ENCODE results near the gene MUCL1. TPM values are rescaled to one million over a fixed set of nuclear protein-coding genes. Genes with fewer than 3 reads are reported as not detected.
"Not testable (repeated sequence)": the region's sequence is repeated elsewhere in the genome, so short reads cannot be mapped to it uniquely, and the experiment has no call there.

The MUCL1 gene
- total RNA-seq, 4 donors from 2014 or later, result not detected

DNA sequence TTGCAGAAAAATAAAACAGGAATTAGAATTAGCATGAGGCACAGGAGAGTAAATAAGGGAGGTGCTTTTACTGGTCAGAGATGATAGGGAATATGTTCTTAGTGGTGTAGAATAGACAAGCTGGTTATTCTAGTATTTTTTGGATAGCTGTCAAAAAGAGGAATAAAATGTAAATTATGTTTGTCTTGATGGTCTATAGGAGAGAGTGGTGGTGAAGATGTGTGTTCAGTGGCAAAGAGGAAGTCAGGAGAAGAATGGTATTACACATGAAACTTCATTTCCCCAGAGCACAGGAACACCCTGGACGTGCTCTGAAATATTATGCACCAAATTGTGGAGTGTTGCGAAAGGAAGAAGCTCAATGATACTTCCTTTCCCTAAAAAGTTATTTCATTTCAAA is 27.8 kb downstream of the MUCL1 start:
- H3K9me3 ChIP-seq, result peaks cover 0 to 4% (median 0%) of the 10 kb centered on the region in 3 donors
- H3K36me3 ChIP-seq, result no peaks in the 10 kb centered on the region
- ATAC-seq (no peak), DNase-seq (no peak)
- H3K27ac ChIP-seq, result no peak overlapping the region
- no peaks in the 10 kb centered on the region for H3K4me1 ChIP-seq
- no peak overlapping the region for H3K4me3 ChIP-seq
- H3K27me3 ChIP-seq, result no peaks in the 10 kb centered on the region
- in situ Hi-C loops (cut with MboI; ENCODE audit: low sequenced_read_pairs in 4 of 4), result no loop called here
- TF ChIP-seq, protein P1, sequence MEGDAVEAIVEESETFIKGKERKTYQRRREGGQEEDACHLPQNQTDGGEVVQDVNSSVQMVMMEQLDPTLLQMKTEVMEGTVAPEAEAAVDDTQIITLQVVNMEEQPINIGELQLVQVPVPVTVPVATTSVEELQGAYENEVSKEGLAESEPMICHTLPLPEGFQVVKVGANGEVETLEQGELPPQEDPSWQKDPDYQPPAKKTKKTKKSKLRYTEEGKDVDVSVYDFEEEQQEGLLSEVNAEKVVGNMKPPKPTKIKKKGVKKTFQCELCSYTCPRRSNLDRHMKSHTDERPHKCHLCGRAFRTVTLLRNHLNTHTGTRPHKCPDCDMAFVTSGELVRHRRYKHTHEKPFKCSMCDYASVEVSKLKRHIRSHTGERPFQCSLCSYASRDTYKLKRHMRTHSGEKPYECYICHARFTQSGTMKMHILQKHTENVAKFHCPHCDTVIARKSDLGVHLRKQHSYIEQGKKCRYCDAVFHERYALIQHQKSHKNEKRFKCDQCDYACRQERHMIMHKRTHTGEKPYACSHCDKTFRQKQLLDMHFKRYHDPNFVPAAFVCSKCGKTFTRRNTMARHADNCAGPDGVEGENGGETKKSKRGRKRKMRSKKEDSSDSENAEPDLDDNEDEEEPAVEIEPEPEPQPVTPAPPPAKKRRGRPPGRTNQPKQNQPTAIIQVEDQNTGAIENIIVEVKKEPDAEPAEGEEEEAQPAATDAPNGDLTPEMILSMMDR (IDR thresholded peaks at IDR 0.05 in 4 of 5, conservative IDR thresholded peaks at IDR 0.05 in 1 of 5), result no peak
- no peak for TF ChIP-seq POLR2A (IDR thresholded peaks at IDR 0.05)
- intact Hi-C loops (cut with DNase I; ENCODE audit: low total_unique reads), result no loop called here

DNA sequence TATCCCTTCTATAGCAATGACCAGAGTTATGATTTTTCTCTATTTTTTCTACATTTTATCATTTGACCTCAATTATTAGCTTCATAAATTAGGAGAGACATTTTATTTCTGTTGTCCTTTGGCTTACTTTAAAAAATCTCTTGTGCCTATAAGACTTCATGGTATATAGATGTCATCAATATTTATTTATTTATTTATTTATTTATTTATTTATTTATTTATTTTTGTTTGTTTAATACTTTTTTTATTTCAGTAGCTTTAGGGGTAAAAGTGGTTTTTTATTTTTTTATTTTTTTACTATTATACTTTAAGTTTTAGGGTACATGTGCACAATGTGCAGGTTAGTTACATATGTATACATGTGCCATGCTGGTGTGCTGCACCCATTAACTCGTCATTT is 28.3 kb downstream of the MUCL1 start:
- DNase-seq; H3K4me3 ChIP-seq; H3K36me3 ChIP-seq; H3K27me3 ChIP-seq; in situ Hi-C loops (cut with MboI; ENCODE audit: low sequenced_read_pairs in 4 of 4); H3K9me3 ChIP-seq; ATAC-seq; intact Hi-C loops (cut with DNase I; ENCODE audit: low total_unique reads); H3K27ac ChIP-seq; H3K4me1 ChIP-seq: not testable (repeated sequence)

DNA sequence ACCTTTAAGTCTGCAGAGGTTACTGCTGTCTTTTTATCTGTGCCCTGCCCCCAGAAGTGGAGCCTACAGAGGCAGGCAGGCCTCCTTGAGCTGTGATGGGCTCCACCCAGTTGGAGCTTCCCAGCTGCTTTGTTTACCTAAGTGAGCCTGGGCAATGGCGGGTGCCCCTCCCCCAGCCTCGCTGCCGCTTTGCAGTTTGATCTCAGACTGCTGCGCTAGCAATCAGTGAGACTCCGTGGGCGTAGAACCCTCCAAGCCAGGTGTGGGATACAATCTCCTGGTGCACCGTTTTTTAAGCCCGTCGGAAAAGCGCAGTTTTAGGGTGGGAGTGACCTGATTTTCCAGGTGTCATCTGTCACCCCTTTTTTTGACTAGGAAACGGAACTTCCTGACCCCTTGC is 34.1 kb downstream of the MUCL1 start:
- H3K27me3 ChIP-seq; H3K36me3 ChIP-seq; DNase-seq; H3K4me1 ChIP-seq; in situ Hi-C loops (cut with MboI; ENCODE audit: low sequenced_read_pairs in 4 of 4); H3K4me3 ChIP-seq; intact Hi-C loops (cut with DNase I; ENCODE audit: low total_unique reads); ATAC-seq; H3K27ac ChIP-seq; H3K9me3 ChIP-seq: not testable (repeated sequence)

DNA sequence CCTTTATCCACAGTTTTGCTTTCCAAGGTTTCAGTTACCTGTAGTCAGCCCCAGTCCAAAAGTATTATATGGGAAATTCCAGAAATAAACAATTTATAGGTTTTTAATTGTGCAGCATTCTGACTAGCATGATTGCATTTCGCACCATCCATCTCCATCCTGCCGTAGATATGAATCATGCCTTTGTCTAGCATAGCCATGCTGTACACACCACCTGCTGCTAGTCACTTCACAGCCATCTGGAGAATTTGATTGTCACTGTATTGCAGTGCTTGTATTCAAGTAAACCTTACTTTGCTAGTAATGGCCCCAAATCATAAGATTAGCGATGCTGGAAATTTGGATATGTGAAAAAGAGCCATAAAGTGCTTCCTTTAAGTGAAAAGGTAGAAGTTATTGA is 36.0 kb downstream of the MUCL1 start:
- no peaks in the 10 kb centered on the region for H3K4me1 ChIP-seq
- TF ChIP-seq, protein P1 (IDR thresholded peaks at IDR 0.05 in 4 of 5, conservative IDR thresholded peaks at IDR 0.05 in 1 of 5), result no peak
- TF ChIP-seq POLR2A (IDR thresholded peaks at IDR 0.05), result no peak
- H3K27ac ChIP-seq, result no peak overlapping the region
- no peak for ATAC-seq
- H3K4me3 ChIP-seq, result no peak overlapping the region
- no peaks in the 10 kb centered on the region for H3K9me3 ChIP-seq
- intact Hi-C loops (cut with DNase I; ENCODE audit: low total_unique reads), result no loop called here
- H3K36me3 ChIP-seq, result no peaks in the 10 kb centered on the region
- H3K27me3 ChIP-seq, result no peaks in the 10 kb centered on the region
- in situ Hi-C loops (cut with MboI; ENCODE audit: low sequenced_read_pairs in 4 of 4), result no loop called here
- DNase-seq, result no peak

DNA sequence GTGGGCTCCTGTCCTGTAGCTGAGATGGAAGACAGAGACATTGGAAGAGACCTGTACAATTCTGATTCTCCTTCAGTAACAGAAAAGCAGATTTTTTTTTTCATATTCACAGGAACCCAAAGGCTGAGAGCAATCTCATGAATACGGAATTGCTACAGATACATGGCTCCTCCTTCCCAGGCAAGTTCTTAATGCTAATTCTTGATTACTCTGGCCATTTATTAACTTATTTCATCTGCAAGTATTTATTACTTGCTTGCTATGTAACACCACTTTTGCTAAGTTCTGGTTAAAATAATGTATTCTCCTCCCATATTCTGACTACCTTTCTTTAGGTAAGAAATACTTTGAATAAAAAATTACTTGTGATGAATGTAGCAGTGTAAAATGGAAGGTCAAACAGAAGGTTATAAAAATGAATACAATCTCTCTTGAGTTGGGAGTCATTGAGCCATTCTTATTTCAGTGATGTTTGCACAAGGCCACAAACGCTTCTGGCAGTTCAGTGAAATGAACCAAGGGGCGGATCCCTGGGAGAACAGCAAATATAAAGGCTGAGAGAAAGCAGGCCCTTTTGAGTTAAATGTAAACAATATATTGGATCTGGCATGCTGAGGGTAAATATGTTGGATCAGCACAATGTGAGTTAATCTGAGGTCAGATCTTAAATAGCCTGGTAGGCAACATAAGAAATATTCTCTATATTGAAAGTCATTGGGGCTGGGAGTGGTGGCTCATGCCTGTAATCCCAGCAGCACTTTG is 37.6 kb downstream of the MUCL1 start:
- no peak for TF ChIP-seq POLR2A (IDR thresholded peaks at IDR 0.05)
- TF ChIP-seq, protein P1 (IDR thresholded peaks at IDR 0.05 in 4 of 5, conservative IDR thresholded peaks at IDR 0.05 in 1 of 5), result no peak
- Histone ChIP-seq H3K36me3 (no peaks in the 10 kb centered on the region), H3K4me3 (no peak overlapping the region), H3K27me3 (no peaks in the 10 kb centered on the region), H3K4me1 (no peaks in the 10 kb centered on the region), H3K27ac (no peak overlapping the region), H3K9me3 (no peaks in the 10 kb centered on the region)
- DNase-seq, result no peak
- intact Hi-C loops (cut with DNase I; ENCODE audit: low total_unique reads), result no loop called here
- ATAC-seq, result no peak
- in situ Hi-C loops (cut with MboI; ENCODE audit: low sequenced_read_pairs in 4 of 4), result no loop called here

Other genes starting within 250 kb of the MUCL1 start
- gene LACRT, start 219.6 kb upstream of the MUCL1 start, total RNA-seq, result not detected
- gene DCD, start 206.2 kb upstream of the MUCL1 start, total RNA-seq, result not detected
- 1 to 10 TPM in 1 of 4 donors, under 1 TPM in 1, not detected in 2; 0.94 to 1.1 TPM for gene TESPA1, start 130.2 kb downstream of the MUCL1 start, total RNA-seq
- gene NEUROD4, start 165.5 kb downstream of the MUCL1 start, total RNA-seq, result not detected

All from gastrocnemius medialis (tissue), 4 donors.